Stimulated activated CD4-positive, alpha-beta T cell treated with anti-CD3 and anti-CD28 coated beads, Interleukin-4, amount 100 ng/mL, for 24 hours (primary cell): Measurements from ENCODE around the gene TMEFF2.
"Not testable (repeated sequence)": the region's sequence is repeated elsewhere in the genome, so short reads cannot be mapped to it uniquely, and the experiment has no call there.

Source experiments
- DNase-seq: peaks from one replicate; pipeline ENCODE4 v3.0.0-alpha.2; 2020

The TMEFF2 gene

DNA sequence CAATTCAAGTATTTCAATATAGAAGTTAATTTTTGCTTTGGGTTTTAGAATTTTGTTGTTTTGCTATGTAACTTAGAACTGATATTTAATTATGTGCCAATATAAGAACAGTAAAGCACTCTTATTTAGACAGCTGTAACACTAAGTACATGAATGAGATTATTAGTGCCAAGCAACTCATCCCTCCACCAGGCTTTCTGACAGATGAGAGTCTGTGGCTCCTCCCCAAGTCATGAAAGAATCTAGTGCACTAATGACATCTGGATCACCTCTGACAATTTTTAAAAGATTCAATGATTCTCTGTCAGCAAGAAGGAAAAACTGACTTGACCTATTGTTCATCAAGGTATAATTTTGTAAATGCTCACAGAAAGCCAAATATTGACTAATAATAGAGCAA is 67.8 kb downstream of the TMEFF2 start:
- DNase-seq: no peak

DNA sequence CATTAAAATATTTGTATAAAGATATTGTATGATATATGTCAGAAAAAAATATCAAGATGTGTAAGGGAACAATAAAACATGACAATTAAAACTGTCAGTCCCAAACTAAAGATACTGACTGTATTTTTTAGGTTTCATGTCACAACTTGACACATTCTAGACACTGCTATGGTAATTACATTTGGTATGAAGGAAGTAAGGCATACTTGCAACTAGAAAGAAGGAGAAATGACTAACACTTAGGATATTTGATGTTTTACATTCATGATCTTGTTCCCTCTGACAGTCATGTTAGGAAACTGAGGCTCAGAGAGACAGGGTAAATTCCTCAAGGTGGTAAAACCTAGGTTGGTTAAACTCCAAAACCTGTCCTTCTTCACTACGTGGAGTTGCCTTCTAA is 68.3 kb downstream of the TMEFF2 start:
- DNase-seq: no peak

DNA sequence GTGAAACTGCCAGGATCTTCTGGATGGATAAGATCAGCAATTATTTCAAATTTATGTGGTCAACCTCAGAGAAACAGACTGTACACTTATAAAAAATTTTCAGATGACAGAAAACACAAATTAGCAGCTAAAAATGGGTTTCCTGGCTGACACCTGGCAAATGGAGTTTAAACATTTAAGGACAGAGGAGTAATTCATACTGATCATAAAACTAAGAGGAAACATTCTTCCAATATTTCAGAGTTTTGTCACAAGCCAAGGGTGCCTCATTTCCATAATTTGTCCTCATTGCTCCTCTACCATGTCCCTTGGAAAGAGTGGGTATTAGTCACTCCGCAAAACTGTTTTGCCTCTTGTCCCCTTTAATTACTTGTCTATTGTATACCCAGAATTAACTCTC is 70.2 kb downstream of the TMEFF2 start:
- no peak for DNase-seq

DNA sequence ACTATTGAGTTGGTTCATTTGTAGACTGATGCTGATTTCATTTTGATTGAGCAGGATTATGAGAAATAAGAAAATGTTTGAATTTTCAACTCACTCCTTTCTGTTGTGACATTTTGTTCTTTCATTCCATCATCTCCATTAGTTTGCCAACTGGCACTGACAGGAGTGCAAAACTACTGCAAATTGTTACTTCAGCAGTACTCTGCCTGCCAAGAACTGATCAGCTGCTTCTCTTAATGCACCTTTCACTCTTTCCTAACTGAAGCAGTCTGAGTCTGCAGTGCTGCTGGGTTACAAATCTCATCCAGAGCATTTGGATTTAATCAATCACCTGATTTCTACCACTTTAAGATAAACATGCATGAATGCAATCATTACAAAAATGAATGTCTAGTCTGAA is 70.9 kb downstream of the TMEFF2 start:
- DNase-seq: no peak

DNA sequence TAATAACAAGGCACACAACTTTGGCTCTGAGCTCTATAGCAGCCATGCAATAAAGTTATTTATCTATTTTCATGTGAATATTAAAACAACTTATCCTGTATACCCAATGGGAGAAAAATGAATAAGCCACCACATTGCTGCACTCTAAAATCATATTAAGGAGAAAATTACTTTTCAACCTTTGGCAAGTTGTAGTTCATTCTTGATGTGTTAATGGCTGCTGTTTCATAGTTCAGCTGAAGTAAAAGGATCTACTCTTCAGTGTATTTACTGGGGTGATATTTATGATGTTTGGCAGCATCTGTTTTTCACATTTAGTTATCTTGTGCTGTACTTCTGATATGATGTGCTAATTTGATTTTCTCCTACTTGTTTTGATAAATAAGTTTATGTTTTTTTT is 71.8 kb downstream of the TMEFF2 start:
- no peak for DNase-seq

DNA sequence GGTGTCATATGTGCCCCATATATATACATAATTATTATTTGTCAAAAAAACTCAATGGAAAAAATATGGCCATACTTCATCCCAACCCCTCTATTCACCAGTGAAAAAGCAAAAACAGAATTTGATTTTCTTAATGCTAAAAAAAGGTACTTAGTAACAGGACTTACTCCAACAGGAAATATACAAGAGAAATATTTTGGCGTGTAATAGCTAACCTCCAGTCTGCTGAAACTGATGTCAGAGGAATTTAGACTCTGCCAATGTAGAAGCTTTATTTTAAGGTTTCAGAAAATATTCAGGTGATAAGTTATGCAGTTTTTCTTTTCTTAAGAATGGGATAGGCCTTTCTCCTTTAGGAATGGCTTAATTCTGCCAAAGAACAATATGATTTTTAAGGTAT is 72.6 kb downstream of the TMEFF2 start:
- no peak for DNase-seq

DNA sequence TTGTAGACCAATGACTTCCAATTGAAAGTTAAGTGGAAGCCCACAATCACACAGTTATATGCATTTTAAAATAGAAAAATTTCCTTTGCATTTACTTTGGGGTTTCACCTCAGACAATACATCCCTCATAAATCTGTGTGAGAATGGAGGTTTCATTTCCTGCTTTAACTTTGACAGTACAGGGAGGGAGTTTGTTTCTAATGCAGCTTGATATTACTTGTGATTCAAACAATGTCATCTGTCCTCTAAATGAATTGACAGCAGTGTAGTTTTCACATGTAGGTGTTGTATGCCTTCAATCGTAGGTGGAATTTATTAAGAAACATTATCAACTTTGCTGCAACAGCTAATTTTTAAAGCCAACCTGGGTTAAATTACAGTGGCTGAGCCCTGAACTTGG is 75.2 kb downstream of the TMEFF2 start:
- no peak for DNase-seq

DNA sequence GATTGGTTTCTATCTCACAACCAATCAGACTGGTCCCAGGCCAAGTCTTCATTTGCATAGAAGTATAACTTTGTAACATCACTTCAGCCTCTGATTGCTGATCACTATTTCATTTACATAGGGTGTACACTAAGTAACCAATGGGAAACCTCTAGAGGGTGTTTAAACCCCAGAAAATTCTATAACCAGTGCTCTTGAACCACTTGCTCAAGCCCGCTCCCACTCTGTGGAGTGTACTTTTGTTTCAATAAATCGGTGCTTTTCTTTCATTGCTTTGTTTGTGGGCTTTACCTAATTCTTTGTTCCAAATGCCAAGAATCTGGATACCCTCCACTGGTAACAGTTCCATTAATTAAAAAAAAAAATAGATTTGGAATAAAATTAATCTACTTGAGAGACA is 77.0 kb downstream of the TMEFF2 start:
- no peak for DNase-seq

DNA sequence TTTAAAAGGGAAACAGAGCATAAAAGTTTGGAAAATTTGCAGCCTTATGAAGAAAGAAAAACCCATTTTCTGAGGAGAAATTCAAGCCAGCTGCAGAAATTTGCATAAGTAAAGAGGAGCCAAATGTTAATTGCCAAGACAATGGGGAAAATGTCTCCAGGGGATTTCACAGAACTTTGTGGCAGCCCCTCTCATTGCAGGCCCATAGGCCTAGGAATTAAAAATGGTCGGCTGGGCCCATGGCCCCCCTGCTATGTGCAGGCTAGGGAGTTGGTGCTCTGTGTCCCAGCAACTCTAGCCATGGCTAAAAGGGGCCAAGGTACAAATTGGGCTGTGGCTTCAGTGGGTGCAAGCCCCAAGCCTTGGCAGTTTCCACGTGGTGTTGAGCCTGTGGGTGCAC is 83.2 kb downstream of the TMEFF2 start:
- not testable (repeated sequence) for DNase-seq

DNA sequence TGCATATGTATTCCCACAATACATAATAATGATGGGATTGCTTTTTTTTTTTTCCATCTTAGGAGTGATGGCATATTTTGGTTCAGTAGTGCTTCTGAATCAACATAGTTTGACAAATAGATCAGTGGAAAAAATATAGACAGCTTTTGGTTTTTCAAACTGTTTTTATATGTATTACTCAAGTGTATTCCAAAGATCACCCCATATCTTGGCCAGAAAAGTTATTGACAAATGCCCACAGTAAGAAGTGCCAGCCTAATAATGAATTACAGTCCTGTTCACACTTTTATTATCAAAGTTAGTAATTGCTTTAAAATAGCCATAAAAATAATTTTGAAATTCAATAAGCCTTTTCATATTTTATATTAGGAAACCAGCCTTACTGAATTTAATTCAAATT is 95.0 kb downstream of the TMEFF2 start:
- no peak for DNase-seq

DNA sequence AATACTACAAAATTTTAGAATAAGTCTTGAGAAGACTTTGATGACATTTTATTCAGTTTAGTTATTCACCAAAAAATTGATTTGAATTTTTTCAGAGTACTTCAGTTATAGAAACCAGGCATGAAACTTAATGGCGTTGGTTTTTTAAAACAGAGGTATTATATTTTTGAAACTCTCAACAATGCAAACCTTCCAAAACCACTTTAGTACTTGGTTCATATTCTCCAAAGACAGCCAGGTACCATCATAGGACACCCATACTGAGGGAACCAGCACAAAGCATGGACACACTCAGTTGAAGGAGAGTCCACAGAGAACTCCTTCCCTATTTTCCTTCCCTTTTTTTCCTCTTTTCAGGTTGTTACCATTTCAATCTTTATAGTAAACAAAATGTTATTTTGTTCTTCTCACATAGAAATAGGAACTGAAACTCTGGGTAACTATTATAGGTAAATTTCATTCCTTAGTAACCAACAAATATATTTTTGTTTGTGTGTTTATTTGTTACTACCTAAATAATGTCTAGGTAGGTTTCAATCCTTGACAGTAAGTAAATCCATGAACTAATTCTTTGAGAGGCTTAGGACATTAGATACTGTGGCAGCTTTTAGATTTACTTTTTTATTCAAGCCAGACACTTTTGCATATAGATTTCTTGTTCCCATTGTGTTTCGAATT is 95.8 kb downstream of the TMEFF2 start:
- no peak for DNase-seq

DNA sequence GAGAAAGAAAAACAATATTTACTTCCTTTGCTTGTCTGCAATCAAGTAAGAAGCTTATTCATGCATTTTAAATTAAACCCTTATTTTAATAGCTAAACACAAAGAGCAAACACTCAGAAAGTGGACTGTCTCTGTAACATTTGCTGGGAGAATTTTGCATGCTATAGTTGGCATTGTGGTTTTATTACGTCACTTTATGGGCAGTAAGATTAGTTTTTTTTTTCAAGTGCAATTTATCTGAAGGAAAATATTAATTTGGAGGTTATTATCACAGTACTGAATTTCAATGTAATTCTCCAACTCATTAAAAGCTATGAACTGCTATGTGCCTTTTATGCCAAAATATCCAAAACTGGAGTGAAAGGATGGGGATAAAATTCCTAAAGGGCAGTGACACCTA is 103.3 kb downstream of the TMEFF2 start:
- no peak for DNase-seq

DNA sequence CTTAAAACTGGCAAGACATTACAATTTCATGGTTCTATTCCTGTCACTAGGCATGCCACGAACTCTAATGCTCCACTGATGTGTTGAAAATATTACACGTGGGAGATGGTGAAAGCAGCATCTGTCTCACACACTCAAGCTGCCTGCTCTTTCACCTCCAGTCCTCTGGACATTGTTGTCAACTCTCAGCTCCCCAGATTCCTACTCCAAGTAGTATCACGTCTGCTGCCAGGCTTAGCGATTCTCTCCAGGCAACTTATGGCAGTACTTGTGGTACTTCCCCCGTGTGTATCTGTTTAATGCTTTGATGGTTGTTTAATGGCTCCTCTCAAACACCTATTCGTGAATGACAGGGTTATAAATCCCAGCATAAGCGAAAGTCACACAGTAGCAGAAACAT is 103.8 kb downstream of the TMEFF2 start:
- no peak for DNase-seq

DNA sequence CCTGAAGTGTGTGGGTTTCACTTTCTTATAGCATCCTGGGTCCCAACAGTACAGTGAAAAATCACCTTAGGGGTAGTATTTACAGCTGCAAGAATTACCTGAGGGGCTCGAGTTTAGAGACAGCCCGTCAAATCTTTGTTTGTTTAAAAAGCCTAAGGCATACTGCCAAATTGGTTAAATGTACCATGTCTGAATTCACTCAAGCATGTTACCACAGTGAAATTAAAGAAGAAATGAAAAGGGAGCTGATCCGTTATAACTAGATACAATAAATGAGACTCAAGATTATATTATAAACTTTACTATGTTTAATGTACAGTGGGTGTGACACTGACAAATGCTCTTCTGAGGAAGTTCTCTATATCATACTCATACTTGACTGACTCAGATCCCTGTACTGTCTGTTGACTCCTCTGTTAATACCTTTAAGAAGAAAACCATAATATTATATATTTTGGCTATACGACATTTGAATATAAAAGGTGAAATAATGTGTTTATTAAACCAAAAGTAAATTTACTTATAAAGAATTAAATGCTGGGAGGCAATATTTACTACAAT is 107.3 kb downstream of the TMEFF2 start:
- no peak for DNase-seq

DNA sequence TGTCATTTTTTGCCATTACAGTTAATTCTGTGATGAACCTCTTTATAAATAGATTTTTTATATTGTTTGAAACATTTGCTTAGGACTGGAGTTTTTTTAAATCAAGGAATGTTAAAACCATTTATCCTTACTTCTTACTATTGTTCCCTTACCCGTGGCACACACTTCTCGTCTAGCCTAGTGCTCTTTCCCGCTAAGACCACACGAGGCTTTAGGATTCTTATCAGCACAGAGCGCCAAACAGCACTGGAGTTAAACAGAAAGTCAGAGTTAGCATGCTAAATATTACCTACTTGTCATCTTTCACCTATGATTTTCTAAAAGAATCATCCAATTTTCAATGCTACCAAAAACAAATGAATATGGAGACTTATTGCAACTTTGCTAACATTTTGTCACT is 112.6 kb downstream of the TMEFF2 start:
- no peak for DNase-seq

DNA sequence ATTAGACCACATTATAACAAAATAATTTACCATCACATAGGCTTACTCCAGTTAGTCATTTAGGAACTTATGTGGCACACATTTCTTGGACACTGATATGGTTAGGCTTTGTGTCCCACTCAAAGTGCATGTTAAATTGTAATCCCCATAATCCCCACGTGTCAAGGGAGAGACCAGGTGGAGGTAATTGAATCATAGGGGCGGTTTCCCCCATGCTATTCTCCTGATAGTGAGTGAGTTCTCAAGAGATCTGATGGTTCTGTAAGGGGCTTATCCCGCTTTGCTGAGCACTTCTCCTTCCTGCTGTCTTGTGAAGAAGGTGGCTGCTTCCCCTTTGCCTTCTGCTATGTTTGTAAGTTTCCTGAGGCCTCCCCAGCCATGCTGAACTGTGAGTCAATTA is 114.6 kb downstream of the TMEFF2 start:
- not testable (repeated sequence) for DNase-seq

DNA sequence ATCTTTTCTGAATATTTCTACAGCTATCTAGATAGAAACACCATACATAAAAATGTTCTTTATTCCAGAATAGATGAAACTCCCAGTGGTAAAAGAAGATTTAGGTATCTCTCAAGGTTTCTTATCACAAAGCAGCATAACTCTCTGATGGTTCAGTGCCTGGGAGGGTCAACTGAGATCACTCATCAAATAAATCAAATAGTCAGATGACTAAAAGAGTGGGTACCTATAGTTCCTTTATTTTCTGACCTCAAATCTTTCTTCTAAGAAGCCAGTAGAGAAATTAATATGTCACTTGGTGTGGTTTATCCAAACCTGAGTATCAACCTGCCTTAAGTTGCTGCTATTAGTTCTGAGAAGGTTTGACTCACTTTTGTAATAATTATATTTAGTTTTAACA is 120.9 kb downstream of the TMEFF2 start:
- no peak for DNase-seq

DNA sequence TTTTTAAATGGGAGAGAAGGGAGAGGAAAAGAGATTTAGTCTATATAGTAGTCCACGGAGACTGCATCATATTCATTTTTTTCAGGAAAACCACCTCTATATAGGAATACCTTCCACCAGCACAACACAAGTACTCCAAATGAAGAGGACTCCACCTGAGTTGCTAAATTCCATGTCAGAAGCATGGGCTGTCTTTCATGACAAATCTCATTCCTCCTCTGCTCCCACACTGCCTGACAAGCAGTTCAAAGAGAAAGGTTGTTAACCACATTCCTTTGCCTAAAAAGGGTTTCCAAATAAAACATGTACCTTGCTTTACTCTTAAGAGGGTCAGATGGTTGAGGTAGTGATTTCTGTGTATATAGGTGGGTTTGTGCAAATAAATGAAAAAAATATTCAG is 122.0 kb downstream of the TMEFF2 start:
- no peak for DNase-seq

DNA sequence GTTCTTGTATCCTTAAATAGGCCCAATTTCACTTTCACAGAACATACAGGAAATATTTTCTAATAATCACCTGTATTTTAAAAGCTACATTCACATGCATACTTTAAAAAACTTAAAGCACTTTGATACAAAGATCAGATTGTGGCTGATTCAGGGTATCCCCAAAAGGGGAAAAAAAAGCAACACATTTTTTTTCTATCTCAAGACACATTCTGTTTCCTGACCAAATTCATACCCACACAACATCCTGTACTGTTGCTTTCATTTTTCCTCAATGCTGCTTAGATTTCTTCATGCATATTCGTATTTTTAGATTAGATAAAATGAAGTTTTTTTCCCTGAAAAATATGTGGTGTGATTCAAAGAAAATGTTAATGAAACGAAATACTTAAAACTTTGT is 122.5 kb downstream of the TMEFF2 start:
- no peak for DNase-seq

DNA sequence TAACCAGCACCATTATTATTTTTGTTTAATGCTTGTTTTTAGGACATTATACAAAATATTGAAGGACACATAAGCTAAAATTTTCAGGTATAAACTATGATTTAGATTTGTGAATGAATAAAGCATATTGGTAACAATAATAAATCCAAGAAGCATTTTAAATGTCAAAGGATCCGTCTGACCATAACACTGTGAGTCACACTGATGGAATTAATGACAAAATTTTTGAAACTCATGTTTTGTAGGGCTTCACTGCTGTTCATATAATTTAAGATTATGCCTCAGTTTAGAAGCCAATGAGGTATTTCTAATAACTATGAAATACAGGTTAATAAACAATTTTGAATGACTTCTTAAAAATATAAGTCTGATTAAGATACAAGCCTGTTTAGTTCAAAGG is 124.6 kb downstream of the TMEFF2 start:
- no peak for DNase-seq

DNA sequence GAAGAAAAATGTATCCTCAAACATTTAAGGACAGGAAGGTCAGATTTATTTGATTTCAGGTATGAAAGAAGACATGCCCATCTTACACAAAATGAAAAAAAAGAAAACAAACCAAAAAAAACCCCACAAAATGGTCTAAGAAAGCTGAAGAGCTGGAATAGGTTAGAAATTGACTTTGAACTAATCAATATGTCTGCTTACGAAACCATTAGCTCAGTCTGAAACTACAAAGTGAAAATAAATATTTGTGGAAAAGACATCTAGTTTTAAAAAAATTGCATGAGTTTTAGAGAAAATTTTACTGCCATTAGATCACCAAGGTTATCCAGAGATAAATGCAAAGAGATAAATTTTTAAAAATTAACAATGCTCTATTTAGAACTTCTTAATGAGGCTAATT is 125.3 kb downstream of the TMEFF2 start:
- no peak for DNase-seq

DNA sequence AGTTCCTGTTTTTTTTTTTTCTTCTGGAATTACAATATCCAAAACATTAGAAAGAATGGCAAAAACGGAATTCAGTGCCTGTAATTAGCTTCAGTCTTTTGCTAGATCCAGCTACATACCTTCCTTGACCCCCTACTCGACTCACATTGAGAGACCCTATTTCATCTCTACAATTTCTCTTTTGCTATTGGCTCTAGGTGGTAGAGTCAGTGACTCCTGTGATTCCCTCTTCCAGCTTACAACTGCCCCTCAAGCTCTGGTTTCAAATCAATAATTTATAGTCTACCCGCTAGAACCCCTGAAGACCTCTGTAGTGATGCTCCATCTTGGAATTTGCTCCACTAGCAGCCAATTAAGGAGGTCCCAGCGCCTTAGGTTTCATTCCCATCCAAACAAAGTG is 125.8 kb downstream of the TMEFF2 start:
- no peak for DNase-seq

DNA sequence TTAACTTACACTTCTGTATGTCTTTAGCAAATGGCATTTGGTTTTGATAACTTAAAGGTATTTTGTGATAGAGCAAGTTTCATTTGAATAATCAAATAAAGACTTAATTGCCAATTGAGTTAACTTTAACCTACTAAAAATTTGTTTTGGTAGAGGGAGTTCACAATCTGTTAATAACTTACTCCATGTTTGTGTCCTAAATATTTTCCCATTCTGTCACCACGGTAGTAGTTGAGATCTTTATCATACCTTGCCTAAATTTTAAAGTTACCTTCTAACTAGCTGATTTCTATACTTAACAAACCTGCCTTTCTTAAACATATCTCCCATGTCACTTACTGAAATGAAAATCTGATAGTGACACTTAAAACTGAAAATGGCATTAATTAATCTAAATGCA is 127.1 kb downstream of the TMEFF2 start:
- no peak for DNase-seq

DNA sequence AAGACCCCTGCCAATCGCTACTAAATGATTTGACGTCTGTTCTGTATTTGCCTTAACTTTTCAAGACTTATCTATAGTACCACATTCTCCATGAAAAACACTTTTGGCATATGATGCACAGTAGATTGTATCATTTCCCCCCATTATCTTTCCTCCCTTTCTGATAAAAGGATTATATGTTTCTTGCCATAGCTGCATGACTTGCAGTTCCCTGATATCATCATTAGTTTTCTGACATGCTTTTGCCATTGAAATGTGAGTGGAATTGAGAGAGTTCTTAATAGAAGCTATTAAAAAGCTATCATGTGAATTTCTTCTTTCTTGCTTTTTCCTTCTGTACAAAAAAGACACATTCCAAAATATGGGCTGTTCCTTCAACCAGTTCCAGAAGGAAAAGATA is 130.3 kb downstream of the TMEFF2 start:
- no peak for DNase-seq

DNA sequence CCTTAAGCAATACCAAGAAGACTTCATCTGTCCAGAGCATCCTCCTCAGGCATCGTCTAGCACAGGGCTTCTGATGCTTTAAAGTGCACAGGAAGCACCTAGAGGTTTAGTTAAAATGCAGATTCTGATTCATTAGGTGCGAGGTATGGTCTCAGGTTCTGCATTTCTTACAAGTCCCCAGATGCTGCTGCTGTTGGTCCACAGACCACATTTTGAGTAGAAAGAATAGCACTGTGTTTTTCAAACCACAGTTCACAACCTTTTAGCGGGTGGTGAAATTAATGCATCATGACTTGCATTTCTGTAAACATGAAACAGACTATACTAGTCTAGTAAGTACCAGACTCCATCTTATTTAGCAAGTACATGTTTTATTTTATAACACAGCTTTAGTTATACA is 134.6 kb downstream of the TMEFF2 start:
- DNase-seq: no peak

DNA sequence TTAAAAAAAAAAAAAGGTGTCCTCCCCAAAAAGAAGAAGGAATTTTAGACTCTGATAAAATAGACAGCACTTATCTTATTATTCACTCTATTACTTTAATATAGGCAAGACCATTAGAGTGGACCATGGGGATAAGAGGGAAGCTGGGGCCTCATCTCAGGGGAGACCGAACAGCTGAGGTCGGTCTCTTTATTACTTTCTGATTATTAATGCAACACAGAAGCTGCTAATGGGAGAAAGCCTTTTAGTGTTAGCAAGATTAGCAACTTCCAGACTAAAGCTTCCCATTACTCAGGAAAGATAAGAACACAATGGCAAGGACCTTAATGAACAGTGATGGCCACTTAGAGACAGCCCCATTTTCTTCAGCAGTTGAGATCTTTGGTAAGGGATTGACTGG is 135.5 kb downstream of the TMEFF2 start:
- DNase-seq: no peak
